ENCODE results near the gene PAFAH1B2.
A peak's percentile ranks its signal among the peaks of the same experiment; 100 is the strongest.
"Not testable (repeated sequence)": the region's sequence is repeated elsewhere in the genome, so short reads cannot be mapped to it uniquely, and the experiment has no call there.

GRCh38 chr11:117206111-117206510, 62.0 kb downstream of the PAFAH1B2 start:
- TF ChIP-seq POLR2A, CTCF (IDR thresholded peaks at IDR 0.05): not testable (repeated sequence)
- peak; percentile 17 to 22 (median 19) for TF ChIP-seq POLR2AphosphoS5 (IDR thresholded peaks at IDR 0.05)

Measured in stomach (tissue), 4 donors.